GM10266 (cell line): Measurements from ENCODE around the gene SNRNP70.
"Not testable (repeated sequence)": the region's sequence is repeated elsewhere in the genome, so short reads cannot be mapped to it uniquely, and the experiment has no call there.

Source experiments
- DNase-seq: peaks from one replicate; pipeline ENCODE4 v3.0.0; 2012; ENCODE audit errors: extremely low spot score
- TF ChIP-seq, protein P1 (sequence below): IDR thresholded peaks from 2 replicates; pipeline ENCODE4 v1.5.1; 2012; ENCODE audit warnings: mild to moderate bottlenecking, low read depth; ENCODE audit not compliant: control insufficient read depth, insufficient read depth; ENCODE audit errors: missing control alignments

SNRNP70 gene

GRCh38 chr19:49141352-49141751 is 56.1 kb downstream of the SNRNP70 start:
- no peak for DNase-seq
- TF ChIP-seq, protein P1, sequence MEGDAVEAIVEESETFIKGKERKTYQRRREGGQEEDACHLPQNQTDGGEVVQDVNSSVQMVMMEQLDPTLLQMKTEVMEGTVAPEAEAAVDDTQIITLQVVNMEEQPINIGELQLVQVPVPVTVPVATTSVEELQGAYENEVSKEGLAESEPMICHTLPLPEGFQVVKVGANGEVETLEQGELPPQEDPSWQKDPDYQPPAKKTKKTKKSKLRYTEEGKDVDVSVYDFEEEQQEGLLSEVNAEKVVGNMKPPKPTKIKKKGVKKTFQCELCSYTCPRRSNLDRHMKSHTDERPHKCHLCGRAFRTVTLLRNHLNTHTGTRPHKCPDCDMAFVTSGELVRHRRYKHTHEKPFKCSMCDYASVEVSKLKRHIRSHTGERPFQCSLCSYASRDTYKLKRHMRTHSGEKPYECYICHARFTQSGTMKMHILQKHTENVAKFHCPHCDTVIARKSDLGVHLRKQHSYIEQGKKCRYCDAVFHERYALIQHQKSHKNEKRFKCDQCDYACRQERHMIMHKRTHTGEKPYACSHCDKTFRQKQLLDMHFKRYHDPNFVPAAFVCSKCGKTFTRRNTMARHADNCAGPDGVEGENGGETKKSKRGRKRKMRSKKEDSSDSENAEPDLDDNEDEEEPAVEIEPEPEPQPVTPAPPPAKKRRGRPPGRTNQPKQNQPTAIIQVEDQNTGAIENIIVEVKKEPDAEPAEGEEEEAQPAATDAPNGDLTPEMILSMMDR = no peak

- TF ChIP-seq, protein P1 = no peak
- peak; percentile 90 for DNase-seq
Measured at GRCh38 chr19:49142866-49143335, 57.6 kb downstream of the SNRNP70 start.

- TF ChIP-seq, protein P1 = peak; percentile 68
- DNase-seq = peak; percentile 87
Measured at GRCh38 chr19:49145573-49146407, 60.5 kb downstream of the SNRNP70 start.

GRCh38 chr19:49146408-49146770 is 61.1 kb downstream of the SNRNP70 start:
- not testable (repeated sequence) for DNase-seq

DNA sequence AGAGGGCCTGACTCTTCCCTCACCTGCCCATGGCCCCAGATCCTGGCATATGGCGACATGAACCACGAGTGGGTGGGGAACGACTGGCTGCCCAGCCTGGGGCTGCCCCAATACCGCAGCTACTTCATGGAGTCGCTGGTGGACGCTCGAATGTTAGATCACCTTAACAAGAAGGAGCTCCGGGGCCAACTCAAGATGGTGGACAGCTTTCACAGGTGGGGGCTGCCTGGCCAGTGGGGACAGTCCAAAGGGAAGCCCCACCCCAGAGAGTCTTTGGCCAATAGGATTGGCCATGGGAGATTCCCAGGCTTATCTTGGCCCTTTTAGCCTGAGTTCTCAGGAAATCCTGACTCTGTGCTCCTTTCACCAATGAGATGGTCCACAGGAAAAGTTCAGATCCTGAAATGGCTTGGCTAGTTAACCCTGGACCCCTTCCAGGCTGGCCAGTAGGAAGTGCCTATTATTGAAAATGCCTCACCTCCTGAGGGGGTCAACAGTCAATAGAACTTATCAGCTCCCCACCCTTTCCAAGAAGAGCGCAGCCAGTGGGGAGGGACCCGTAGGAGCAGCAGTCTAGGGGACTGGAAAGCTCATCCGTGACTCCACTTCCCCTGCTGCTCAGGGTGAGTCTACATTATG is 62.9 kb downstream of the SNRNP70 start:
- TF ChIP-seq, protein P1 = no peak
- DNase-seq = no peak

- TF ChIP-seq, protein P1 = no peak
- peak; percentile 92 for DNase-seq
Measured at GRCh38 chr19:49148784-49149651, 63.8 kb downstream of the SNRNP70 start.

- DNase-seq = no peak
- TF ChIP-seq, protein P1 = no peak
Measured at GRCh38 chr19:49149652-49150105, 64.4 kb downstream of the SNRNP70 start.
